ENCODE measurements around the gene ZNF324B. TPM values are rescaled to one million over a fixed set of nuclear protein-coding genes. Genes with fewer than 3 reads are reported as not detected.
A peak's percentile ranks its signal among the peaks of the same experiment; 100 is the strongest.

ZNF324B gene
- total RNA-seq, 1 experiment from 2014 or later = 6.3 TPM

DNA sequence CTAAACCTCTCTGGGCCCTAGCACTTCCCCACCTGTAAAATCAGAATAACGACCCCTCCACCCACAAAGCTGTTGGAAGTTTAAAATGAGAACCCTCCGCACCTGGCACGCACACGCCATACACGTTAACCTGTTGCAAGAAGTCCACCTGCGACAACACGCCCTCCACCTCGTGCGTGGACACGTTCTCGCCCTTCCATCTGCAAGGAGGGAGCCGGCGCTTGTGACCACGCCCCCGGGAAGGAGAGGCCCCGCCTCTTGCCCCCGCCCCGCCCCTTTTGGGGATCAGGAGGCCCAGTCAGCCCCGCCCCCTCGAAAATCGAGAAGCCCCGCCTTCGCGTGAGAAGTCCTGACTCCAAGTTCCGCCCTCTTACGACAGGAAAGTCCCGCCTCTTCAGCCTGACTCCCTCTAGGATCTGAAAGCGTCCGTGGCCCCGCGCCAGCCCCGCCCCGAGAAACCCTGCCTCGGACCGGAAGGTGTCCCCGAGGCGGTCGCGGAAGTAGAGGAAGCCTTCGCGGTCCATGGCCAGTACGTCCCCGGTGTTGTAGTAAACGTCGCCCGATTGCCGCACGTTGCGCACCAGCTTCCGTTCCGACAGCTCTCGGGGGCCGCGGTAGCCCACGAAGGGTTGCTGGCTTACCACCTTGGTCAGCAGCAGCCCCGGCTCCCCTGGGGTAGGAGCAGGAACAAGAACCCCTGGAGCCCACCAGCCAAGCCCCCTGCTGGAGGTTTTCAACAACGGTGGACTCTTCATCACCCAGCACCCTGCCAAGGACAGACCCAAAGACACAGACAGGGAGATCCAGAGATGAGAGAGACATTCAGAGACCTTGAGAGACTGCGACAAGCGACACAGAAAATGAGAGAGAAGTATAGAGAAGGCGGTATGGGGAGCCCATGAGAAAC is 47.9 kb downstream of the ZNF324B start:
- Histone ChIP-seq H3K14ac (ENCODE audit: insufficient read depth, low read length) (peak overlapping the region; percentile 34; the same call in 1 of the 2 replicates), H3K4ac (ENCODE audit: low read depth, low read length) (no peak overlapping the region), H3K4me2 (ENCODE audit: insufficient read depth, insufficient read length, low read length) (peak overlapping the region; percentile 99), H2BK12ac (ENCODE audit: insufficient read length, low read depth, low read length) (no peak overlapping the region), H3K27ac (ENCODE audit: insufficient read length, low read depth, low read length) (peak overlapping the region; percentile 31), H4K5ac (ENCODE audit: insufficient read length, low read depth, low read length) (no peak overlapping the region), H3K79me1 (ENCODE audit: insufficient read depth, low read depth, low read length, poor library complexity, severe bottlenecking) (no peaks in the 10 kb centered on the region), H3K27me3 (ENCODE audit: insufficient read depth, low read length) (no peaks in the 10 kb centered on the region), H3K9ac (ENCODE audit: extremely low read depth, insufficient read length, low read length) (peak overlapping the region; percentile 83), H3K23ac (ENCODE audit: insufficient read length, low read depth, low read length) (no peak overlapping the region), H2BK20ac (ENCODE audit: low read depth, low read length, poor library complexity, severe bottlenecking) (no peak overlapping the region), H3K9me3 (ENCODE audit: control insufficient read depth, low read depth, low read length) (no peaks in the 10 kb centered on the region), H4K8ac (replicated peaks; ENCODE audit: insufficient read length, low read depth, low read length) (no peak overlapping the region), H3K56ac (ENCODE audit: insufficient read length, low read depth, low read length) (no peak overlapping the region), H2BK15ac (ENCODE audit: low read depth, low read length) (no peak overlapping the region), H2BK120ac (ENCODE audit: low read depth, low read length, poor library complexity, severe bottlenecking) (no peak overlapping the region), H3T11ph (ENCODE audit: low read length) (no peak overlapping the region), H2AK5ac (ENCODE audit: insufficient read length, low read length) (no peak overlapping the region), H2BK5ac (ENCODE audit: insufficient read length, low read length) (no peak overlapping the region), H2AFZ (ENCODE audit: low read length) (peak overlapping the region; percentile 54), H3K79me2 (ENCODE audit: insufficient read depth, low read length) (no peaks in the 10 kb centered on the region), H3K23me2 (ENCODE audit: insufficient read length, low read depth, low read length, poor library complexity, severe bottlenecking) (peaks cover 14% of the 10 kb centered on the region), H4K20me1 (ENCODE audit: control insufficient read depth, insufficient read depth, insufficient read length) (no peaks in the 10 kb centered on the region), H4K91ac (ENCODE audit: insufficient read length, low read depth, low read length) (no peak overlapping the region), H3K4me1 (ENCODE audit: insufficient read depth, low read length) (peaks cover 6% of the 10 kb centered on the region; the same call in 1 of the 2 replicates), H3K18ac (ENCODE audit: insufficient read length, low read depth, low read length) (no peak overlapping the region)
- Mint-ChIP-seq H3K27ac (peak overlapping the region; percentile 1 to 78 (median 77); a peak in 6 of 7 replicates), H3K4me3 (peak overlapping the region; percentile 86 to 99), H3K4me1 (peaks cover 9 to 12% of the 10 kb centered on the region in 2 experiments), H3K27me3 (ENCODE audit: low read depth) (peaks cover 4% of the 10 kb centered on the region), H3K36me3 (ENCODE audit: insufficient read depth in 1 of 3, low read depth in 3 of 3) (no peaks in the 10 kb centered on the region; a peak in 1 of 7 replicates), H3K9me3 (peaks cover 0 to 3% of the 10 kb centered on the region in 2 experiments; a peak in 1 of 5 replicates)
- no CpG with 5 or more reads among the region's 60 CpGs for WGBS (ENCODE audit: extremely low coverage, insufficient read length, low lambda C conversion rate)
- DNase-seq = peak; percentile 100
- TF ChIP-seq, protein P1, sequence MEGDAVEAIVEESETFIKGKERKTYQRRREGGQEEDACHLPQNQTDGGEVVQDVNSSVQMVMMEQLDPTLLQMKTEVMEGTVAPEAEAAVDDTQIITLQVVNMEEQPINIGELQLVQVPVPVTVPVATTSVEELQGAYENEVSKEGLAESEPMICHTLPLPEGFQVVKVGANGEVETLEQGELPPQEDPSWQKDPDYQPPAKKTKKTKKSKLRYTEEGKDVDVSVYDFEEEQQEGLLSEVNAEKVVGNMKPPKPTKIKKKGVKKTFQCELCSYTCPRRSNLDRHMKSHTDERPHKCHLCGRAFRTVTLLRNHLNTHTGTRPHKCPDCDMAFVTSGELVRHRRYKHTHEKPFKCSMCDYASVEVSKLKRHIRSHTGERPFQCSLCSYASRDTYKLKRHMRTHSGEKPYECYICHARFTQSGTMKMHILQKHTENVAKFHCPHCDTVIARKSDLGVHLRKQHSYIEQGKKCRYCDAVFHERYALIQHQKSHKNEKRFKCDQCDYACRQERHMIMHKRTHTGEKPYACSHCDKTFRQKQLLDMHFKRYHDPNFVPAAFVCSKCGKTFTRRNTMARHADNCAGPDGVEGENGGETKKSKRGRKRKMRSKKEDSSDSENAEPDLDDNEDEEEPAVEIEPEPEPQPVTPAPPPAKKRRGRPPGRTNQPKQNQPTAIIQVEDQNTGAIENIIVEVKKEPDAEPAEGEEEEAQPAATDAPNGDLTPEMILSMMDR (conservative IDR thresholded peaks at IDR 0.05) = peak; percentile 49
